HG03159 (cell line): Measurements from ENCODE around the gene MRAP.
"Not testable (repeated sequence)": the region's sequence is repeated elsewhere in the genome, so short reads cannot be mapped to it uniquely, and the experiment has no call there.

Source experiments
- ATAC-seq: cut with Tn5 transposase; IDR thresholded peaks from one replicate; pipeline ENCODE4 v1.9.1; 2021; ENCODE audit warnings: mild to moderate bottlenecking, moderate library complexity; ENCODE audit not compliant: unreplicated experiment

MRAP gene

GRCh38 chr21:32299695-32300094 is 1.0 kb downstream of the MRAP start:
- ATAC-seq: no peak

GRCh38 chr21:32300117-32300681 is 1.5 kb downstream of the MRAP start:
- no peak for ATAC-seq

GRCh38 chr21:32301596-32301995 is 2.9 kb downstream of the MRAP start:
- no peak for ATAC-seq

- ATAC-seq: no peak
These were observed 3.9 kb downstream of the MRAP start for GRCh38 chr21:32302560-32302959.

GRCh38 chr21:32303385-32303784 is 4.7 kb downstream of the MRAP start:
- no peak for ATAC-seq

GRCh38 chr21:32304998-32305397 is 6.3 kb downstream of the MRAP start:
- no peak for ATAC-seq

- no peak for ATAC-seq
These were observed 7.5 kb downstream of the MRAP start for GRCh38 chr21:32306021-32306780.

GRCh38 chr21:32307706-32308105 is 9.1 kb downstream of the MRAP start:
- no peak for ATAC-seq

GRCh38 chr21:32308696-32309095 is 10.0 kb downstream of the MRAP start:
- ATAC-seq: no peak

GRCh38 chr21:32309906-32310460 is 11.3 kb downstream of the MRAP start:
- no peak for ATAC-seq

GRCh38 chr21:32310976-32311375 is 12.3 kb downstream of the MRAP start:
- ATAC-seq: not testable (repeated sequence)

GRCh38 chr21:32311621-32312020 is 13.0 kb downstream of the MRAP start:
- ATAC-seq: no peak

GRCh38 chr21:32312326-32312725 is 13.7 kb downstream of the MRAP start:
- no peak for ATAC-seq

GRCh38 chr21:32312976-32313375 is 14.3 kb downstream of the MRAP start:
- no peak for ATAC-seq

- no peak for ATAC-seq
These were observed 16.2 kb downstream of the MRAP start for GRCh38 chr21:32314806-32315205.

GRCh38 chr21:32315511-32316281 is 17.0 kb downstream of the MRAP start:
- ATAC-seq: no peak

GRCh38 chr21:32316361-32317215 is 17.9 kb downstream of the MRAP start:
- ATAC-seq: no peak

- ATAC-seq: no peak
These were observed 19.1 kb downstream of the MRAP start for GRCh38 chr21:32317726-32318125.

- ATAC-seq: no peak
These were observed 20.4 kb downstream of the MRAP start for GRCh38 chr21:32319012-32319411.

GRCh38 chr21:32320059-32320458 is 21.4 kb downstream of the MRAP start:
- no peak for ATAC-seq

GRCh38 chr21:32320726-32321125 is 22.1 kb downstream of the MRAP start:
- ATAC-seq: no peak
